ENCODE data around the gene TMEFF1. TPM values are rescaled to one million over a fixed set of nuclear protein-coding genes. Genes with fewer than 3 reads are reported as not detected.

TMEFF1 gene
- total and polyA plus RNA-seq, 4 donors: 0.01 to 0.77 (median 0.71) TPM; not detected in 1

GRCh38 chr9:100492952-100493351 is 20.0 kb downstream of the TMEFF1 start:
- Histone ChIP-seq H3K36me3 (ENCODE audit: control insufficient read depth in 4 of 4, insufficient read depth in 4 of 4, low read length in 4 of 4) (no peaks in the 10 kb centered on the region), H3K9me3 (ENCODE audit: control insufficient read depth in 4 of 4, insufficient read depth in 3 of 4, low read length in 3 of 4) (no peaks in the 10 kb centered on the region), H3K4me1 (ENCODE audit: control insufficient read depth in 5 of 5, insufficient read depth in 5 of 5, low read length in 5 of 5) (no peaks in the 10 kb centered on the region), H3K27ac (ENCODE audit: low read depth in 1 of 2, low read length in 1 of 2) (no peak overlapping the region), H3K4me3 (no peak overlapping the region), H3K27me3 (ENCODE audit: control insufficient read depth in 3 of 3, insufficient read depth in 3 of 3, low read length in 2 of 3) (no peaks in the 10 kb centered on the region), H3K9ac (ENCODE audit: insufficient read depth in 1 of 2, low read length in 2 of 2) (no peak overlapping the region)
- no peak for TF ChIP-seq CTCF (IDR thresholded peaks at IDR 0.05; ENCODE audit: control extremely low read depth, extremely low read depth)
- DNase-seq (peak in 2 of 3 donors; percentile 11 to 18), ATAC-seq (ENCODE audit: insufficient read depth, low FRiP score) (no peak)
- 58 to 64% methylated on average over 2 of the region's 2 CpGs for WGBS, 2 donors

GRCh38 chr9:100498592-100498991 is 25.6 kb downstream of the TMEFF1 start:
- no peak for TF ChIP-seq CTCF (IDR thresholded peaks at IDR 0.05; ENCODE audit: control extremely low read depth, extremely low read depth)
- ATAC-seq (ENCODE audit: insufficient read depth, low FRiP score): no peak
- Histone ChIP-seq H3K9me3 (ENCODE audit: control insufficient read depth in 4 of 4, insufficient read depth in 3 of 4, low read length in 3 of 4) (no peaks in the 10 kb centered on the region), H3K9ac (ENCODE audit: insufficient read depth in 1 of 2, low read length in 2 of 2) (no peak overlapping the region), H3K4me3 (no peak overlapping the region), H3K36me3 (ENCODE audit: control insufficient read depth in 4 of 4, insufficient read depth in 4 of 4, low read length in 4 of 4) (peaks cover 0 to 5% (median 0%) of the 10 kb centered on the region in 4 donors), H3K27ac (ENCODE audit: low read depth in 1 of 2, low read length in 1 of 2) (no peak overlapping the region), H3K4me1 (ENCODE audit: control insufficient read depth in 5 of 5, insufficient read depth in 5 of 5, low read length in 5 of 5) (no peaks in the 10 kb centered on the region), H3K27me3 (ENCODE audit: control insufficient read depth in 3 of 3, insufficient read depth in 3 of 3, low read length in 2 of 3) (no peaks in the 10 kb centered on the region)
- no peak for DNase-seq
- WGBS, 2 donors: 84 to 87% methylated on average over 5 of the region's 5 CpGs

- 83 to 87% methylated on average over 4 of the region's 4 CpGs for WGBS, 2 donors
- no peak for DNase-seq
- H3K4me1 ChIP-seq (ENCODE audit: control insufficient read depth in 5 of 5, insufficient read depth in 5 of 5, low read length in 5 of 5): no peaks in the 10 kb centered on the region
- H3K4me3 ChIP-seq: no peak overlapping the region
- no peak for ATAC-seq (ENCODE audit: insufficient read depth, low FRiP score)
- no peak overlapping the region for H3K9ac ChIP-seq (ENCODE audit: insufficient read depth in 1 of 2, low read length in 2 of 2)
- H3K9me3 ChIP-seq (ENCODE audit: control insufficient read depth in 4 of 4, insufficient read depth in 3 of 4, low read length in 3 of 4): no peaks in the 10 kb centered on the region
- no peak overlapping the region for H3K27ac ChIP-seq (ENCODE audit: low read depth in 1 of 2, low read length in 1 of 2)
- H3K27me3 ChIP-seq (ENCODE audit: control insufficient read depth in 3 of 3, insufficient read depth in 3 of 3, low read length in 2 of 3): no peaks in the 10 kb centered on the region
- H3K36me3 ChIP-seq (ENCODE audit: control insufficient read depth in 4 of 4, insufficient read depth in 4 of 4, low read length in 4 of 4): peaks cover 0 to 5% (median 0%) of the 10 kb centered on the region in 4 donors
- TF ChIP-seq CTCF (IDR thresholded peaks at IDR 0.05; ENCODE audit: control extremely low read depth, extremely low read depth): no peak
Observed at GRCh38 chr9:100499460-100499859, 26.5 kb downstream of the TMEFF1 start.

GRCh38 chr9:100499866-100500265 is 26.9 kb downstream of the TMEFF1 start:
- DNase-seq: no peak
- Histone ChIP-seq H3K9ac (ENCODE audit: insufficient read depth in 1 of 2, low read length in 2 of 2) (no peak overlapping the region), H3K27ac (ENCODE audit: low read depth in 1 of 2, low read length in 1 of 2) (no peak overlapping the region), H3K9me3 (ENCODE audit: control insufficient read depth in 4 of 4, insufficient read depth in 3 of 4, low read length in 3 of 4) (no peaks in the 10 kb centered on the region), H3K4me3 (no peak overlapping the region), H3K4me1 (ENCODE audit: control insufficient read depth in 5 of 5, insufficient read depth in 5 of 5, low read length in 5 of 5) (no peaks in the 10 kb centered on the region), H3K36me3 (ENCODE audit: control insufficient read depth in 4 of 4, insufficient read depth in 4 of 4, low read length in 4 of 4) (peaks cover 0 to 5% (median 0%) of the 10 kb centered on the region in 4 donors), H3K27me3 (ENCODE audit: control insufficient read depth in 3 of 3, insufficient read depth in 3 of 3, low read length in 2 of 3) (no peaks in the 10 kb centered on the region)
- no peak for TF ChIP-seq CTCF (IDR thresholded peaks at IDR 0.05; ENCODE audit: control extremely low read depth, extremely low read depth)
- 71 to 95% methylated on average over 2 of the region's 2 CpGs for WGBS, 2 donors
- no peak for ATAC-seq (ENCODE audit: insufficient read depth, low FRiP score)
